Liver (tissue), 9 donors: ENCODE results near the gene MAP4K4. TPM values are rescaled to one million over a fixed set of nuclear protein-coding genes. Genes with fewer than 3 reads are reported as not detected.

ENCODE experiments used
- DNase-seq: peaks from one replicate; pipeline ENCODE4 v3.0.0-alpha.2; 2017; ENCODE audit warnings: low spot score
- H3K27ac ChIP-seq, 2 donors: one replicate each; pipeline ENCODE4 v1.7.0; 2013; ENCODE audit warnings: inconsistent platforms in 2 of 2, low read length in 2 of 2, control low read depth in 1 of 2, low read depth in 1 of 2, mild to moderate bottlenecking in 1 of 2
- H3K27me3 ChIP-seq, 4 donors: one replicate each; pipeline versions ENCODE4 v1.6.1 to v1.7.0; 2013; ENCODE audit warnings: low read length in 3 of 4, inconsistent platforms in 1 of 4, mild to moderate bottlenecking in 1 of 4, moderate library complexity in 1 of 4; ENCODE audit not compliant: control insufficient read depth in 4 of 4, insufficient read depth in 4 of 4
- H3K36me3 ChIP-seq, 4 donors: one replicate each; pipeline versions ENCODE4 v1.6.1 to v1.7.0; 2013; ENCODE audit warnings: low read length in 3 of 4, mild to moderate bottlenecking in 3 of 4, low read depth in 1 of 4, moderate library complexity in 1 of 4; ENCODE audit not compliant: control insufficient read depth in 4 of 4, insufficient read depth in 3 of 4
- H3K4me1 ChIP-seq, 4 donors: one replicate each; pipeline versions ENCODE4 v1.6.1 to v1.7.0; 2013; ENCODE audit warnings: low read length in 3 of 4, mild to moderate bottlenecking in 3 of 4, moderate library complexity in 1 of 4; ENCODE audit not compliant: control insufficient read depth in 4 of 4, insufficient read depth in 4 of 4
- H3K4me3 ChIP-seq, 3 donors: one replicate each; pipeline versions ENCODE4 v1.6.1 to v1.7.0; 2013; ENCODE audit warnings: low read length in 3 of 3, control low read depth in 1 of 3, low read depth in 1 of 3, mild to moderate bottlenecking in 1 of 3
- H3K9ac ChIP-seq, 2 donors: one replicate each; pipeline ENCODE4 v1.7.0; 2013; ENCODE audit warnings: low read length in 2 of 2, mild to moderate bottlenecking in 2 of 2, moderate library complexity in 2 of 2, control low read depth in 1 of 2, low read depth in 1 of 2
- H3K9me3 ChIP-seq, 4 donors: one replicate each; pipeline versions ENCODE4 v1.6.1 to v1.7.0; 2013; ENCODE audit warnings: low read length in 3 of 4; ENCODE audit not compliant: control insufficient read depth in 4 of 4
- EGR1 ChIP-seq, 2 donors: IDR thresholded peaks; 2 replicates each; pipeline ENCODE4 v1.6.1; 2016 to 2018; ENCODE audit warnings: antibody characterized with exemption in 2 of 2, low read depth in 2 of 2
- FOXA1 ChIP-seq: IDR thresholded peaks from 2 replicates; pipeline ENCODE4 v1.6.1; 2016; ENCODE audit warnings: antibody characterized with exemption
- FOXA2 ChIP-seq: IDR thresholded peaks from 2 replicates; pipeline ENCODE4 v1.6.1; 2016; ENCODE audit warnings: antibody characterized with exemption
- GABPA ChIP-seq, 2 donors: IDR thresholded peaks in 1 of 2; conservative IDR thresholded peaks in 1 of 2; 2 replicates each; pipeline ENCODE4 v1.6.1; 2016; ENCODE audit warnings: antibody characterized with exemption in 2 of 2, mild to moderate bottlenecking in 1 of 2, moderate library complexity in 1 of 2
- HNF4A ChIP-seq, 2 donors: conservative IDR thresholded peaks; 2 replicates each; pipeline ENCODE4 v1.6.1; 2016; ENCODE audit warnings: antibody characterized with exemption in 2 of 2, mild to moderate bottlenecking in 2 of 2
- HNF4G ChIP-seq: IDR thresholded peaks from 2 replicates; pipeline ENCODE4 v1.6.1; 2016; ENCODE audit warnings: antibody characterized with exemption
- JUND ChIP-seq, 2 donors: IDR thresholded peaks; 2 replicates each; pipeline ENCODE4 v1.6.1; 2016; ENCODE audit warnings: antibody characterized with exemption in 2 of 2
- MAX ChIP-seq: IDR thresholded peaks from 2 replicates; pipeline ENCODE4 v1.6.1; 2016; ENCODE audit warnings: antibody characterized with exemption
- NR2F2 ChIP-seq: IDR thresholded peaks from 2 replicates; pipeline ENCODE4 v1.6.1; 2016; ENCODE audit warnings: antibody characterized with exemption
- RAD21 ChIP-seq, 2 donors: IDR thresholded peaks; 2 replicates each; pipeline ENCODE4 v1.6.1; 2016; ENCODE audit warnings: antibody characterized with exemption in 2 of 2, mild to moderate bottlenecking in 2 of 2
- RXRA ChIP-seq, 2 donors: IDR thresholded peaks; 2 replicates each; pipeline ENCODE4 v1.6.1; 2017 to 2018; ENCODE audit warnings: antibody characterized with exemption in 2 of 2, mild to moderate bottlenecking in 1 of 2
- SP1 ChIP-seq: IDR thresholded peaks from 2 replicates; pipeline ENCODE4 v1.6.1; 2018; ENCODE audit warnings: antibody characterized with exemption, mild to moderate bottlenecking
- TAF1 ChIP-seq: conservative IDR thresholded peaks from 2 replicates; pipeline ENCODE4 v1.6.1; 2016; ENCODE audit warnings: antibody characterized with exemption, mild to moderate bottlenecking
- YY1 ChIP-seq: IDR thresholded peaks from 2 replicates; pipeline ENCODE4 v1.6.1; 2016; ENCODE audit warnings: antibody characterized with exemption, mild to moderate bottlenecking
- ZBTB33 ChIP-seq: IDR thresholded peaks from 2 replicates; pipeline ENCODE4 v1.6.1; 2016; ENCODE audit warnings: antibody characterized with exemption
- WGBS: extraction: QIAGEN DNeasy Blood & Tissue Kit; methylation state at CpG from one replicate; pipeline ENCODE4 v1.1.7; 2013; 5-methylcytosine and 5-hydroxymethylcytosine counted together
- polyA plus RNA-seq, 2 donors: library from polyadenylated mRNA; stranded (reverse) in 1 of 2; unstranded in 1 of 2; fragments of 200-250 nt in 1 of 2; fragments of >200 nt in 1 of 2; fragmentation: Nextera tagmentation in 1 of 2; extraction: Ambion mirVana in 1 of 2; gene quantifications; one replicate each; pipeline versions ENCODE4 v1.2.1 to v1.2.3, GENCODE V29; 2013 to 2015
- total RNA-seq, 2 donors: library from RNA; depleted of rRNA; stranded (reverse); fragments of >200 nt; gene quantifications; one replicate each; pipeline ENCODE4 v1.2.3, GENCODE V29; 2014
- TF ChIP-seq, protein P1 (sequence below): IDR thresholded peaks from 2 replicates; pipeline ENCODE4 v1.6.1; 2016; ENCODE audit warnings: antibody characterized with exemption, mild to moderate bottlenecking
- TF ChIP-seq, protein P2 (sequence below): IDR thresholded peaks from 2 replicates; pipeline ENCODE4 v1.6.1; 2016; ENCODE audit warnings: antibody characterized with exemption
- TF ChIP-seq, protein P3 (sequence below): fragments of 150-350 bp; IDR thresholded peaks from 2 replicates; pipeline ENCODE4 v1.5.1; 2017; ENCODE audit warnings: improper control_type of control experiment, low read depth, low read length; ENCODE audit not compliant: missing input control
- donor health status: healthy.
- donor health status: healthy.
- donor health status: healthy.
- donor health status: healthy.
- donor health status: healthy.

The MAP4K4 gene
- total and polyA plus RNA-seq, 4 donors = 9.1 to 40.0 (median 23.6) TPM

GRCh38 chr2:101803128-101803527 lies 105.6 kb downstream of the MAP4K4 start:
- H3K9me3 ChIP-seq = no peaks in the 10 kb centered on the region
- H3K4me1 ChIP-seq = peaks cover 14 to 47% (median 37%) of the 10 kb centered on the region in 4 donors
- no peaks in the 10 kb centered on the region for H3K27me3 ChIP-seq
- H3K9ac ChIP-seq = no peak overlapping the region
- TF ChIP-seq YY1 (no peak), SP1 (peak; percentile 30), ZBTB33 (no peak), HNF4G (no peak), HNF4A (conservative IDR thresholded peaks at IDR 0.05) (peak; percentile 64 to 66), MAX (no peak), EGR1 (IDR thresholded peaks at IDR 0.05; ENCODE audit: low read depth in 2 of 2) (no peak), JUND (IDR thresholded peaks at IDR 0.05) (peak in 1 of 2 donors; percentile 24), FOXA1 (no peak), FOXA2 (peak; percentile 26), TAF1 (no peak), NR2F2 (no peak), RXRA (IDR thresholded peaks at IDR 0.05) (peak; percentile 13 to 48), RAD21 (IDR thresholded peaks at IDR 0.05) (no peak), GABPA (IDR thresholded peaks at IDR 0.05 in 1 of 2, conservative IDR thresholded peaks at IDR 0.05 in 1 of 2) (no peak)
- TF ChIP-seq, protein P1, sequence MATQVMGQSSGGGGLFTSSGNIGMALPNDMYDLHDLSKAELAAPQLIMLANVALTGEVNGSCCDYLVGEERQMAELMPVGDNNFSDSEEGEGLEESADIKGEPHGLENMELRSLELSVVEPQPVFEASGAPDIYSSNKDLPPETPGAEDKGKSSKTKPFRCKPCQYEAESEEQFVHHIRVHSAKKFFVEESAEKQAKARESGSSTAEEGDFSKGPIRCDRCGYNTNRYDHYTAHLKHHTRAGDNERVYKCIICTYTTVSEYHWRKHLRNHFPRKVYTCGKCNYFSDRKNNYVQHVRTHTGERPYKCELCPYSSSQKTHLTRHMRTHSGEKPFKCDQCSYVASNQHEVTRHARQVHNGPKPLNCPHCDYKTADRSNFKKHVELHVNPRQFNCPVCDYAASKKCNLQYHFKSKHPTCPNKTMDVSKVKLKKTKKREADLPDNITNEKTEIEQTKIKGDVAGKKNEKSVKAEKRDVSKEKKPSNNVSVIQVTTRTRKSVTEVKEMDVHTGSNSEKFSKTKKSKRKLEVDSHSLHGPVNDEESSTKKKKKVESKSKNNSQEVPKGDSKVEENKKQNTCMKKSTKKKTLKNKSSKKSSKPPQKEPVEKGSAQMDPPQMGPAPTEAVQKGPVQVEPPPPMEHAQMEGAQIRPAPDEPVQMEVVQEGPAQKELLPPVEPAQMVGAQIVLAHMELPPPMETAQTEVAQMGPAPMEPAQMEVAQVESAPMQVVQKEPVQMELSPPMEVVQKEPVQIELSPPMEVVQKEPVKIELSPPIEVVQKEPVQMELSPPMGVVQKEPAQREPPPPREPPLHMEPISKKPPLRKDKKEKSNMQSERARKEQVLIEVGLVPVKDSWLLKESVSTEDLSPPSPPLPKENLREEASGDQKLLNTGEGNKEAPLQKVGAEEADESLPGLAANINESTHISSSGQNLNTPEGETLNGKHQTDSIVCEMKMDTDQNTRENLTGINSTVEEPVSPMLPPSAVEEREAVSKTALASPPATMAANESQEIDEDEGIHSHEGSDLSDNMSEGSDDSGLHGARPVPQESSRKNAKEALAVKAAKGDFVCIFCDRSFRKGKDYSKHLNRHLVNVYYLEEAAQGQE = no peak
- TF ChIP-seq, protein P2, sequence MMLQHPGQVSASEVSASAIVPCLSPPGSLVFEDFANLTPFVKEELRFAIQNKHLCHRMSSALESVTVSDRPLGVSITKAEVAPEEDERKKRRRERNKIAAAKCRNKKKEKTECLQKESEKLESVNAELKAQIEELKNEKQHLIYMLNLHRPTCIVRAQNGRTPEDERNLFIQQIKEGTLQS = peak; percentile 43
- TF ChIP-seq, protein P3, sequence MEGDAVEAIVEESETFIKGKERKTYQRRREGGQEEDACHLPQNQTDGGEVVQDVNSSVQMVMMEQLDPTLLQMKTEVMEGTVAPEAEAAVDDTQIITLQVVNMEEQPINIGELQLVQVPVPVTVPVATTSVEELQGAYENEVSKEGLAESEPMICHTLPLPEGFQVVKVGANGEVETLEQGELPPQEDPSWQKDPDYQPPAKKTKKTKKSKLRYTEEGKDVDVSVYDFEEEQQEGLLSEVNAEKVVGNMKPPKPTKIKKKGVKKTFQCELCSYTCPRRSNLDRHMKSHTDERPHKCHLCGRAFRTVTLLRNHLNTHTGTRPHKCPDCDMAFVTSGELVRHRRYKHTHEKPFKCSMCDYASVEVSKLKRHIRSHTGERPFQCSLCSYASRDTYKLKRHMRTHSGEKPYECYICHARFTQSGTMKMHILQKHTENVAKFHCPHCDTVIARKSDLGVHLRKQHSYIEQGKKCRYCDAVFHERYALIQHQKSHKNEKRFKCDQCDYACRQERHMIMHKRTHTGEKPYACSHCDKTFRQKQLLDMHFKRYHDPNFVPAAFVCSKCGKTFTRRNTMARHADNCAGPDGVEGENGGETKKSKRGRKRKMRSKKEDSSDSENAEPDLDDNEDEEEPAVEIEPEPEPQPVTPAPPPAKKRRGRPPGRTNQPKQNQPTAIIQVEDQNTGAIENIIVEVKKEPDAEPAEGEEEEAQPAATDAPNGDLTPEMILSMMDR = no peak
- DNase-seq = no peak
- 61% methylated on average over 1 of the region's 1 CpG for WGBS
- H3K36me3 ChIP-seq = no peaks in the 10 kb centered on the region
- H3K27ac ChIP-seq = peak overlapping the region in 1 of 2 donors; percentile 89
- no peak overlapping the region for H3K4me3 ChIP-seq
